ENCODE results near the gene ADAMTS10. TPM values are rescaled to one million over a fixed set of nuclear protein-coding genes. Genes with fewer than 3 reads are reported as not detected.

The ADAMTS10 gene
- total and polyA plus RNA-seq, 2 of the 8 experiments (the other 6 are each of a cell fraction or from before 2014, with no cell fraction given), result 6.9 to 17.4 TPM

DNA sequence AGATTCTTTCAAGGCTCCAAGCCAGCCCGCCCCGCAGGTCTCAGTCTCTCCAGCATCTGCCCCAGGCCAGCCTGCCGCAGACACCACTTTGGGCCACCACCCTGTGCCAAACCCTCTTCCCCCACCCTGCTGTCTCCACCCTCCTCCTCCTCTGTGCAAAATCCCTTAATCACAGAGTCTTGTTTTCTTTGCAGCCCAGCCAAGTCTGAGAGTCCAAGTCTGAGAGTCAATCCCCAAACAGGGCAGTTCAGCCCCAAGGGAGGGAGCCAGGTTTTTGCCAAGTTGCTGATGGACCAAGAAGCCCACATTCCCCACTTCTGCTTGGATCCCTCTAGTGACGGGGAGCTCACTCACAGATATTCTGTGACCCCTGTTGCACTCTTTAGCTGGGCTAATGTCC is 3.1 kb downstream of the ADAMTS10 start (continued):
- TF ChIP-seq, protein P1, sequence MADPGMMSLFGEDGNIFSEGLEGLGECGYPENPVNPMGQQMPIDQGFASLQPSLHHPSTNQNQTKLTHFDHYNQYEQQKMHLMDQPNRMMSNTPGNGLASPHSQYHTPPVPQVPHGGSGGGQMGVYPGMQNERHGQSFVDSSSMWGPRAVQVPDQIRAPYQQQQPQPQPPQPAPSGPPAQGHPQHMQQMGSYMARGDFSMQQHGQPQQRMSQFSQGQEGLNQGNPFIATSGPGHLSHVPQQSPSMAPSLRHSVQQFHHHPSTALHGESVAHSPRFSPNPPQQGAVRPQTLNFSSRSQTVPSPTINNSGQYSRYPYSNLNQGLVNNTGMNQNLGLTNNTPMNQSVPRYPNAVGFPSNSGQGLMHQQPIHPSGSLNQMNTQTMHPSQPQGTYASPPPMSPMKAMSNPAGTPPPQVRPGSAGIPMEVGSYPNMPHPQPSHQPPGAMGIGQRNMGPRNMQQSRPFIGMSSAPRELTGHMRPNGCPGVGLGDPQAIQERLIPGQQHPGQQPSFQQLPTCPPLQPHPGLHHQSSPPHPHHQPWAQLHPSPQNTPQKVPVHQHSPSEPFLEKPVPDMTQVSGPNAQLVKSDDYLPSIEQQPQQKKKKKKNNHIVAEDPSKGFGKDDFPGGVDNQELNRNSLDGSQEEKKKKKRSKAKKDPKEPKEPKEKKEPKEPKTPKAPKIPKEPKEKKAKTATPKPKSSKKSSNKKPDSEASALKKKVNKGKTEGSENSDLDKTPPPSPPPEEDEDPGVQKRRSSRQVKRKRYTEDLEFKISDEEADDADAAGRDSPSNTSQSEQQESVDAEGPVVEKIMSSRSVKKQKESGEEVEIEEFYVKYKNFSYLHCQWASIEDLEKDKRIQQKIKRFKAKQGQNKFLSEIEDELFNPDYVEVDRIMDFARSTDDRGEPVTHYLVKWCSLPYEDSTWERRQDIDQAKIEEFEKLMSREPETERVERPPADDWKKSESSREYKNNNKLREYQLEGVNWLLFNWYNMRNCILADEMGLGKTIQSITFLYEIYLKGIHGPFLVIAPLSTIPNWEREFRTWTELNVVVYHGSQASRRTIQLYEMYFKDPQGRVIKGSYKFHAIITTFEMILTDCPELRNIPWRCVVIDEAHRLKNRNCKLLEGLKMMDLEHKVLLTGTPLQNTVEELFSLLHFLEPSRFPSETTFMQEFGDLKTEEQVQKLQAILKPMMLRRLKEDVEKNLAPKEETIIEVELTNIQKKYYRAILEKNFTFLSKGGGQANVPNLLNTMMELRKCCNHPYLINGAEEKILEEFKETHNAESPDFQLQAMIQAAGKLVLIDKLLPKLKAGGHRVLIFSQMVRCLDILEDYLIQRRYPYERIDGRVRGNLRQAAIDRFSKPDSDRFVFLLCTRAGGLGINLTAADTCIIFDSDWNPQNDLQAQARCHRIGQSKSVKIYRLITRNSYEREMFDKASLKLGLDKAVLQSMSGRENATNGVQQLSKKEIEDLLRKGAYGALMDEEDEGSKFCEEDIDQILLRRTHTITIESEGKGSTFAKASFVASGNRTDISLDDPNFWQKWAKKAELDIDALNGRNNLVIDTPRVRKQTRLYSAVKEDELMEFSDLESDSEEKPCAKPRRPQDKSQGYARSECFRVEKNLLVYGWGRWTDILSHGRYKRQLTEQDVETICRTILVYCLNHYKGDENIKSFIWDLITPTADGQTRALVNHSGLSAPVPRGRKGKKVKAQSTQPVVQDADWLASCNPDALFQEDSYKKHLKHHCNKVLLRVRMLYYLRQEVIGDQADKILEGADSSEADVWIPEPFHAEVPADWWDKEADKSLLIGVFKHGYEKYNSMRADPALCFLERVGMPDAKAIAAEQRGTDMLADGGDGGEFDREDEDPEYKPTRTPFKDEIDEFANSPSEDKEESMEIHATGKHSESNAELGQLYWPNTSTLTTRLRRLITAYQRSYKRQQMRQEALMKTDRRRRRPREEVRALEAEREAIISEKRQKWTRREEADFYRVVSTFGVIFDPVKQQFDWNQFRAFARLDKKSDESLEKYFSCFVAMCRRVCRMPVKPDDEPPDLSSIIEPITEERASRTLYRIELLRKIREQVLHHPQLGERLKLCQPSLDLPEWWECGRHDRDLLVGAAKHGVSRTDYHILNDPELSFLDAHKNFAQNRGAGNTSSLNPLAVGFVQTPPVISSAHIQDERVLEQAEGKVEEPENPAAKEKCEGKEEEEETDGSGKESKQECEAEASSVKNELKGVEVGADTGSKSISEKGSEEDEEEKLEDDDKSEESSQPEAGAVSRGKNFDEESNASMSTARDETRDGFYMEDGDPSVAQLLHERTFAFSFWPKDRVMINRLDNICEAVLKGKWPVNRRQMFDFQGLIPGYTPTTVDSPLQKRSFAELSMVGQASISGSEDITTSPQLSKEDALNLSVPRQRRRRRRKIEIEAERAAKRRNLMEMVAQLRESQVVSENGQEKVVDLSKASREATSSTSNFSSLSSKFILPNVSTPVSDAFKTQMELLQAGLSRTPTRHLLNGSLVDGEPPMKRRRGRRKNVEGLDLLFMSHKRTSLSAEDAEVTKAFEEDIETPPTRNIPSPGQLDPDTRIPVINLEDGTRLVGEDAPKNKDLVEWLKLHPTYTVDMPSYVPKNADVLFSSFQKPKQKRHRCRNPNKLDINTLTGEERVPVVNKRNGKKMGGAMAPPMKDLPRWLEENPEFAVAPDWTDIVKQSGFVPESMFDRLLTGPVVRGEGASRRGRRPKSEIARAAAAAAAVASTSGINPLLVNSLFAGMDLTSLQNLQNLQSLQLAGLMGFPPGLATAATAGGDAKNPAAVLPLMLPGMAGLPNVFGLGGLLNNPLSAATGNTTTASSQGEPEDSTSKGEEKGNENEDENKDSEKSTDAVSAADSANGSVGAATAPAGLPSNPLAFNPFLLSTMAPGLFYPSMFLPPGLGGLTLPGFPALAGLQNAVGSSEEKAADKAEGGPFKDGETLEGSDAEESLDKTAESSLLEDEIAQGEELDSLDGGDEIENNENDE (IDR thresholded peaks at IDR 0.05; ENCODE audit: insufficient replicate concordance, low read length), result no peak
- no peak for TF ChIP-seq RAD21 (IDR thresholded peaks at IDR 0.05 in 1 of 2, conservative IDR thresholded peaks at IDR 0.05 in 1 of 2; ENCODE audit: low read depth in 2 of 2, low read length in 2 of 2)
- no peak for TF ChIP-seq RBBP5 (IDR thresholded peaks at IDR 0.05; ENCODE audit: borderline replicate concordance, low read depth, low read length)
- TF ChIP-seq RFX5 (IDR thresholded peaks at IDR 0.05; ENCODE audit: borderline replicate concordance, low read depth, low read length), result no peak
- no peak for TF ChIP-seq KDM5A (IDR thresholded peaks at IDR 0.05; ENCODE audit: low read length)
